Fibroblast of skin of abdomen (primary cell): ENCODE results near the gene KCTD20. TPM values are rescaled to one million over a fixed set of nuclear protein-coding genes. Genes with fewer than 3 reads are reported as not detected.
A peak's percentile ranks its signal among the peaks of the same experiment; 100 is the strongest.
"Not testable (repeated sequence)": the region's sequence is repeated elsewhere in the genome, so short reads cannot be mapped to it uniquely, and the experiment has no call there.

Source experiments
- DNase-seq: peaks from one replicate; pipeline ENCODE4 v3.0.0-alpha.2; 2013
- polyA plus RNA-seq, 2 experiments: library from polyadenylated mRNA; unstranded; fragments of 120-200 nt; gene quantifications; one replicate each; pipeline ENCODE4 v1.2.1, GENCODE V29; 2013; ENCODE audit not compliant: insufficient read length in 2 of 2

Gene KCTD20
- polyA plus RNA-seq (2013, experiment 1 of 2; ENCODE audit: insufficient read length): 52.6 TPM
- polyA plus RNA-seq (2013, experiment 2 of 2; ENCODE audit: insufficient read length): 54.0 TPM

- DNase-seq: peak; percentile 88
Observed at GRCh38 chr6:36442671-36443470, at the start of gene KCTD20, which contains the start of gene PXT1. Gene KCTD20 (plus strand): TSS chr6:36443000. CDS start chr6:36470098, 27,098 bp downstream. Gene PXT1 (minus strand): TSS chr6:36442854. CDS start chr6:36426082, 16,772 bp downstream.

DNA sequence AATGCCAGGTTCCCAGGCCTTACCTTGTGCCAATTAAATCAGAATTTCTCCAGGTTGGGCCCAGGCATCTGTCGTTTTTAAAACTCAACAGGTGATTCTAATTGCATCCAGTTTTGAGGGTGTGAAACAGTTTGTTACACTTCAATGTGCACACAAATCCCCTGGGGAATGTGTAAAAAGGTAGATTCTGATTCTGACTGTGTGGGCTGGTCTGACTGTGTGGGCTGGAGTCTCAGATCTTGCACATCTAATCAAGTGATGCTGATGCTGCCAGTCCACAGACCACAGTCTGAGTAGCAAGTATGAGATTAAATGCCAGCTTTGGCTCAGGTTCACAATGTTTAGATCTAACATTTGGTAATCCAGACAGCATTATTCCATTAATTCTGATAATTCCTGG, 42.8 kb upstream of the KCTD20 start:
- no peak for DNase-seq

DNA sequence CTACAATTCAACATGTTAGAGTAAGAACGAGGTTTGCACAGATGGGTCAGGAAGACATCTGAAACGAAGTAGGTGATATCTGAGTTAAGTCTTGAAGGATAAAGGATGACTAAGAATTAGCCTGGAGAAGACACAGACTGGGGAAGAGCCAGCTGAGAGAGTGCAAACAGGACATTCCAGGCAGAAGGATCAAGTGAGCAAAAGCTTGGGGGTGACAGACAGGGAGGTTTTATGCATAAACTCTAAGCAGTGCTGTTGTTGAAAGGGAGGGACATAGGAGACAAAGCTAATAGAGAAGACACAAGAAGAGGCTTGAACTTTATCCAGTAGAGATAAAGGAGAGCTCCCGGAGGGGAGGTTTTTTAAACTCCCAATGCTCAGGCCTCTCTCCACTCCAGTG, 40.3 kb upstream of the KCTD20 start:
- no peak for DNase-seq

DNA sequence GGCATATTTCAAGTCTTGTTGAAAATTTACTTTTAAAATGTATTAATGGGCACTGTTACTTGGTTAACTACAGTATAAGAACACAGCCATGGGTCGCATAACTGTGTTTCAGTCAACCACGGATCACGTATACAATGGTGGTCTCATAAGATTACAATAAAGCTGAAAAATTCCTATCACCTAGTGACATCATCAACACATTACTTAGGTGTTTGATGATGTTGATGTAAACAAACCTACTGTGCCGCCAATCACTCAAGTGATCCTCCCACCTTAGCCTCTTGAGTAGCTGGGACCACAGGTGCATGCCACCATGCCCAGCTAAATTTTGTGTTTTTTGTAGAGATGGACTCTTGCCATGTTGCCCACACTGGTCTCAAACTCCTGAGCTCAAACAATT, 38.6 kb upstream of the KCTD20 start:
- no peak for DNase-seq

DNA sequence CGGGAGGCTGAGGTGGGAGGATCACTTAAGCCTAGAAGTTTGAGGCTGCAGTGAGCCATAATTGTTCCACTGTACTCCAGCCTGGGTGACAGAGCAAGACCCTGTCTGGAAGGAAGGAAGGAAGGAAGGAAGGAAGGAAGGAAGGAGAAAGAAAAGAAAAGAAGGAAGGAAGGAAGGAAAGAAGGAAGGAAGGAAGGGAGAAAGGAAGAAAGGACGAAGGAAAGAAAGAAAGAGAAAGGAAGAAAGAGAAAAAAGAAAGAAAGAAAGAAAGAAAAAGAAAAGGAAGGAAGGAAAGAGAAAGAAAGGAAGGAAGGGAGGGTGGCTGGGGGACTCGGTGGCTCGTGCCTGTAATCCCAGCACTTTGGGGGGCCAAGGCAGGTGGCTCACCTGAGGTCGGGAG, 33.1 kb upstream of the KCTD20 start:
- DNase-seq: not testable (repeated sequence)

DNA sequence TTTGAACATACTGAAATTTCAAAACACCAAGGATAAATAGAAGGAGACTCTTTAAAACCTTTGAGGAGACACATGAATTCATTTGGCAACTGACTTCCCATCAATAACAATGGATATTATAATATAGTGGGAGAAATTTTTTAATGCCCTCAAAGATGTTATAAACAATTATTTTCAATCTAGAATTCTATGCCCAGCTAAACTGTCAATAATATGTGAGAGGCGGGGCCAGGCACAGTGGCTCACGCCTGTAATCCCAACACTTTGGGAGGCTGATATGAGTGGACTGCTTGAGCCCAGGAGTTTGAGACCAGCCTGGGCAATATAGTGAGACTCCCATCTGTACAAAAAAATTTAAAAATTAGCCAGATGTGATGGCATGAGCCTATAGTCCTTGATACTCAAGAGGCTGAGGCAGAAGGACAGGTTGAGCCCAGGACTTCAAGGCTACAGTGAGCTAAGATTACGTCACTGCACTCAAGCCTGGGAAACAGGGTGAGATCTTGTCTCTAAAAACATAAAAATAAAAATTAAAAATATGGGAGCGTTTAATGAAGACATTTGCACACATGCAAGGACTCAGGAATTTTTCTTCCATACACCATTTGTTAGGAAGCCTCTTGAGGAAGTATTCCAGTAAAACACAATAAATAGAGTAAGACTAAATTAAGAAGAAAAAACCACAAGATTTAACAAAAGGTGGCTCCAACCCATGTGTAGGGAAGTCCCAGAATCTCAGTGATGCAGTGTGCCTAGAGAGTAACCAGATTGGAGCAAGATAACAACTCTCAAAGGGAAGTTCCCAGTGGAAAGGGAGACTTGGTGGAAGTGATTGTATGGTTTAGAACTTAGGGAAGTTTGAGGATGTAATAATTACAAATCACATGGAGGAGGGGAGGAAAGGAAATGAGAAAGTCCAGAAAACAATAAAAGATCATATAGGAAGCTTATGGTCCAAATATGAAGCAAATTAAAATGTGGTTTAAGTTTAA, 29.0 kb upstream of the KCTD20 start:
- no peak for DNase-seq

DNA sequence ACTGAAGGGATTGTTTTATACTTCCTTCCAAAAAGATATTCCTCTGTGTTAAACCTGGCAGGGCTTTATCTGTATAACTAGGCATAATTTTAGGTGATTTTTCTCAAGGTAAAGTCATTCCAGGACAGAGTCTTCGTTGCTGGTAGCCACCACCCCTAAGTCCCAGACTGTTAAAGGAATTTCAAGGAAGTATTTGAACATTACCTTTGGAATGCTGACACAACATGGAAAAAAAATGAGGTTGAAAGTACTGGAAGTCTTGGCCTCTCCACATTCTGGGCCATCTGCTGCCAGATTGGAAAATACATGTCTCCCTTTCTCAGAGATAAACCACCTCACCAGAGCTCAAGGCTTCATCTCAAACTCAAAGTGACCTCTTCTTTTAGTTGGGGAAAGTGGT, 28.3 kb upstream of the KCTD20 start:
- peak; percentile 50 for DNase-seq

- DNase-seq: no peak
Observed at GRCh38 chr6:36418558-36418957, 24.2 kb upstream of the KCTD20 start.

DNA sequence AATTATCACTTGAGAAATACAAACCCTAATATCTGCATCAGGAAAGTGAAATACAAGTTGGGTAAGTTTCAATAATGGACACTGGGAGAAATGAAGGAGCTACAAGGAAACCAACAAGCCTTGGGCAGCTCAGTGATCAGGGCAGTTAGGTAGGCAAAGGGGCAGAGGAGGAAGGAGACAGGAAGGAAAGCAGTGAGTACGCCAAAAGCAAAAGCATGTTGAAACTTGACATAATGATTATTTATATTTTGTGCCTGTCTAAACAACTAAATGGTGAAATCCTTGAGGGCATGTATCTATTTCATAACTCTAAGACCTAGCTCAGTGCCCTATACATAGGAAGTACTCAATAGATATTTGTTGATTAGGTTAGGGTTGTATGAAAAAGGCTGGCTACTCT, 23.5 kb upstream of the KCTD20 start:
- no peak for DNase-seq

- DNase-seq: no peak
Observed at GRCh38 chr6:36422714-36423100, 20.1 kb upstream of the KCTD20 start.

DNA sequence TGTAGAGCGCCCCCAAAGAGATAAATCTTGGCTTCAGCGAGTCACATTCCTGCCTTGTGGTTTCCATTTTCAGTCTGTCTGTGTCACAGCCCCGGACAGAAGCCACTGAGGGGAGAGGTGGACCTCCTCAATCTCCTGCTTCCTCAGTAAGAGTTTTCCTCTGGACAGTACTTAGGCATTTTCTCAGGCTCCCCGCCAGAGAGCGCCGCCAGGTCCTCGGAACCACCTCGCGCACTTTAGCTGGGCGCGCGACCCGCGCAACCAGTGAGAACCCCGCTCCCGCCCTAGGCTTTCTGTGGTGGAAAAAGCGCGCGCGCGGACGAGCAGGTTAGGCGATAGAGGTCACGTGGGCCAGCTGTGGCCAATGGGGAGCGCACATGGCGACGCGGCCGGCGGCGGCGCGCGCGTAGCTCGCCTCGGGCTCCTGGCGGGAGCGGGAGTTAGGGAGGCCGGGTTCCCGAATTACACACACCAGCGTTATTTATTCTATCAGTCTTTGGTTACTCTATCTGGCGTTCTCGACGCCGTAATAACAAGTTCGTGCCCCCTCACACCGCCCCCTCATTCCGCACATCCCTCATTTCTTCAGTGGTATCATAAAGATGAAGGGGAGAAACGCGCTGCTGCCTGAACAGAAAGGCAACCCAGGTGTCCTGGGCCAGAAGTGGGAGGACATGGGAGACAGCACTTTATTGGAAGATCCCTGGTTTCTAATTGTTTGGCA, 19.5 kb upstream of the KCTD20 start:
- peak; percentile 99 for DNase-seq

DNA sequence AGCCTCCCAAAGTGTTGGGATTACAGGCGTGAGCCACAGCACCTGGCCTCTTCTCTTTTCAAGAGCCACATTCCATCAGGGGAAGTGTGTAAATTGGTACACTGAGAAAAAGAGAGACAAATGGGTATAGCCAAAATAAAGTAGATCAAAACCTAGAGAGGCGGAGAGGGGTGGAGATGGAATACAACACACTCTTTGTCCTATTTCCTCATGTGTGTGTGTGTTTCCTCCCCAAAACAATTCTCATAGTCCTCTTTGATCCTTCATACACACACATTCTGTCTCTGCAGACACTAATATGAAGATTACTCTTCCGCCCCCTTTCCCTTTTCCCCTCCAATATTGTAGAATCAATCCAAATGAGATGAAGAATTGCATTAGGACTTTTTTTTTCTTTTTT, 16.2 kb upstream of the KCTD20 start:
- DNase-seq: no peak

- no peak for DNase-seq
Observed at GRCh38 chr6:36428911-36429310, 13.9 kb upstream of the KCTD20 start.

- DNase-seq: peak; percentile 34
Observed at GRCh38 chr6:36430351-36430750, 12.4 kb upstream of the KCTD20 start.

- no peak for DNase-seq
Observed at GRCh38 chr6:36431197-36431596, 11.6 kb upstream of the KCTD20 start.

GRCh38 chr6:36432151-36432671, 10.6 kb upstream of the KCTD20 start:
- DNase-seq: peak; percentile 80

GRCh38 chr6:36436466-36436865, 6.3 kb upstream of the KCTD20 start:
- peak; percentile 77 for DNase-seq

GRCh38 chr6:36441307-36441894, 1.4 kb upstream of the KCTD20 start:
- DNase-seq: peak; percentile 97

DNA sequence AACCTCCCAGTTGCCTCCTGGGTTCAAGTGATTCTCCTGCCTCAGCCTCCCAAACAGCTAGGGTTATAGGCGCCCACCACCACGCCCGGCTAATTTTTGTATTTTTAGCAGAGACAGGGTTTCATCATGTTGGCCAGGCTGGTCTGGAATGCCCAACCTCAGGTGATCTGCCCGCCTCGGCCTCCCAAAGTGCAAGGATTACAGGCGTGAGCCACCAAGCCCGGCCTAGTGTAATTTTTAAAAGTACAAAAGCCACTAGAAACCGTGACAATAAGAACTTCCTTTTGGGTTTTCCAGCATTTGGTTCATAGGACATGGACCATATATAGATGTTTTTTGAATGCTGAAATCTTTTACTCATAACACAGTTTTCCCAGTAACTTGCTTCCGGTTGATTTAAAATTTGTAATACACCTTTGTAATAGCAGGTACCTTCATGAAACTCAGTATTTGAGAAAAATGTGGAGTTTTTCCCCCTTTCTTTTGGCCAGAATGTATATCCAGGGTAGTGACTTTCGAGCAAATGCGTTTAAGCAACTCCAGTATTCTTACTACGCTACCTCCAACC, 613 bp upstream of the KCTD20 start:
- no peak for DNase-seq

- DNase-seq: peak; percentile 2
Observed at GRCh38 chr6:36443471-36444428, 950 bp downstream of the KCTD20 start.
